ENCODE data around the gene CASTOR1.

The CASTOR1 gene

GRCh38 chr22:30312053-30312452 lies 22.7 kb upstream of the CASTOR1 start:
- no peak for DNase-seq (ENCODE audit: low spot score)
- in situ Hi-C loops (cut with MboI; ENCODE audit: low sequenced_read_pairs, unreplicated experiment): no loop called here
- TF ChIP-seq CTCF (IDR thresholded peaks at IDR 0.05; ENCODE audit: borderline replicate concordance, control extremely low read depth, extremely low read depth, insufficient read depth, missing control alignments): no peak

GRCh38 chr22:30310881-30311771 lies 21.8 kb upstream of the CASTOR1 start:
- in situ Hi-C loops (cut with MboI; ENCODE audit: low sequenced_read_pairs, unreplicated experiment): no loop called here
- DNase-seq (ENCODE audit: low spot score): no peak
- no peak for TF ChIP-seq CTCF (IDR thresholded peaks at IDR 0.05; ENCODE audit: borderline replicate concordance, control extremely low read depth, extremely low read depth, insufficient read depth, missing control alignments)

GRCh38 chr22:30309951-30310741 lies 20.8 kb upstream of the CASTOR1 start:
- TF ChIP-seq CTCF (IDR thresholded peaks at IDR 0.05; ENCODE audit: borderline replicate concordance, control extremely low read depth, extremely low read depth, insufficient read depth, missing control alignments): no peak
- in situ Hi-C loops (cut with MboI; ENCODE audit: low sequenced_read_pairs, unreplicated experiment): no loop called here
- DNase-seq (ENCODE audit: low spot score): peak; percentile 67

- no peak for TF ChIP-seq CTCF (IDR thresholded peaks at IDR 0.05; ENCODE audit: borderline replicate concordance, control extremely low read depth, extremely low read depth, insufficient read depth, missing control alignments)
These were observed 19.4 kb upstream of the CASTOR1 start for GRCh38 chr22:30308518-30309230.

GRCh38 chr22:30308093-30308492 lies 18.8 kb upstream of the CASTOR1 start:
- no peak for TF ChIP-seq CTCF (IDR thresholded peaks at IDR 0.05; ENCODE audit: borderline replicate concordance, control extremely low read depth, extremely low read depth, insufficient read depth, missing control alignments)
- in situ Hi-C loops (cut with MboI; ENCODE audit: low sequenced_read_pairs, unreplicated experiment): no loop called here
- DNase-seq (ENCODE audit: low spot score): no peak

More at GRCh38 chr22:30308518-30309230, 19.4 kb upstream of the CASTOR1 start:
- peak; percentile 78 for DNase-seq (ENCODE audit: low spot score)
- in situ Hi-C loops (cut with MboI; ENCODE audit: low sequenced_read_pairs, unreplicated experiment): no loop called here

GRCh38 chr22:30307041-30307574 lies 17.8 kb upstream of the CASTOR1 start:
- DNase-seq (ENCODE audit: low spot score): no peak
- in situ Hi-C loops (cut with MboI; ENCODE audit: low sequenced_read_pairs, unreplicated experiment): no loop called here
- TF ChIP-seq CTCF (IDR thresholded peaks at IDR 0.05; ENCODE audit: borderline replicate concordance, control extremely low read depth, extremely low read depth, insufficient read depth, missing control alignments): no peak

All from GM13976 (cell line).